IPS-18c (cell line): Measurements from ENCODE around the gene PICK1.
A peak's percentile ranks its signal among the peaks of the same experiment; 100 is the strongest.

Experiments used
- H3K4me3 ChIP-seq: 2 replicates; pipeline ENCODE4 v1.7.0; 2013; ENCODE audit warnings: low read depth, mild to moderate bottlenecking, low read length, moderate library complexity; ENCODE audit not compliant: insufficient read depth
- H3K9me3 ChIP-seq: one replicate; pipeline ENCODE4 v1.6.1; 2013; ENCODE audit warnings: mild to moderate bottlenecking, low read length, moderate library complexity; ENCODE audit not compliant: control insufficient read depth, insufficient read depth

Gene PICK1

GRCh38 chr22:38097557-38098409, 40.6 kb downstream of the PICK1 start:
- H3K4me3 ChIP-seq: peak overlapping the region; percentile 56
- H3K9me3 ChIP-seq: no peaks in the 10 kb centered on the region

- no peaks in the 10 kb centered on the region for H3K9me3 ChIP-seq
- H3K4me3 ChIP-seq: no peak overlapping the region
Measured at GRCh38 chr22:38098410-38099249, 41.4 kb downstream of the PICK1 start.

- H3K4me3 ChIP-seq: no peak overlapping the region
- no peaks in the 10 kb centered on the region for H3K9me3 ChIP-seq
Measured at GRCh38 chr22:38103641-38104040, 46.4 kb downstream of the PICK1 start.

- Histone ChIP-seq H3K9me3 (no peaks in the 10 kb centered on the region), H3K4me3 (no peak overlapping the region)
Measured at GRCh38 chr22:38104084-38104483, 46.9 kb downstream of the PICK1 start.

- no peaks in the 10 kb centered on the region for H3K9me3 ChIP-seq
- no peak overlapping the region for H3K4me3 ChIP-seq
Measured at GRCh38 chr22:38106814-38107578, 49.8 kb downstream of the PICK1 start.

GRCh38 chr22:38107692-38108515, 50.7 kb downstream of the PICK1 start:
- Histone ChIP-seq H3K4me3 (no peak overlapping the region), H3K9me3 (no peaks in the 10 kb centered on the region)

GRCh38 chr22:38108561-38109319, 51.5 kb downstream of the PICK1 start:
- H3K4me3 ChIP-seq: no peak overlapping the region
- no peaks in the 10 kb centered on the region for H3K9me3 ChIP-seq

- no peaks in the 10 kb centered on the region for H3K9me3 ChIP-seq
Measured at GRCh38 chr22:38109371-38110001, 52.3 kb downstream of the PICK1 start.

GRCh38 chr22:38110008-38110862, 53.0 kb downstream of the PICK1 start, which contains the start of gene BAIAP2L2:
Gene BAIAP2L2 (minus strand): TSS chr22:38110684. CDS start chr22:38110525, 159 bp downstream.
- no peak within 1 kb of the TSS for H3K4me3 ChIP-seq
- H3K9me3 ChIP-seq: no peaks in the 10 kb centered on the region

More at GRCh38 chr22:38109371-38110001, 52.3 kb downstream of the PICK1 start:
- H3K4me3 ChIP-seq: no peak overlapping the region

- Histone ChIP-seq H3K9me3 (no peaks in the 10 kb centered on the region), H3K4me3 (no peak overlapping the region)
Measured at GRCh38 chr22:38110863-38111852, 54.0 kb downstream of the PICK1 start.

GRCh38 chr22:38111925-38112355, 54.7 kb downstream of the PICK1 start:
- Histone ChIP-seq H3K4me3 (no peak overlapping the region), H3K9me3 (no peaks in the 10 kb centered on the region)

GRCh38 chr22:38112381-38112780, 55.2 kb downstream of the PICK1 start:
- Histone ChIP-seq H3K4me3 (no peak overlapping the region), H3K9me3 (no peaks in the 10 kb centered on the region)

- H3K9me3 ChIP-seq: no peaks in the 10 kb centered on the region
- H3K4me3 ChIP-seq: no peak overlapping the region
Measured at GRCh38 chr22:38114484-38115398, 57.5 kb downstream of the PICK1 start.
